ENCODE results near the gene STK17B. TPM values are rescaled to one million over a fixed set of nuclear protein-coding genes. Genes with fewer than 3 reads are reported as not detected.
A peak's percentile ranks its signal among the peaks of the same experiment; 100 is the strongest.

Gene STK17B
- total RNA-seq (2014; rRNA removed) (21.3 and 22.1 TPM in 2 replicates), Bru-seq, nascent RNA (percentile 90 among the genes with signal in this experiment), BruChase-seq, experiment 1, labeled RNA remaining after a 6-hour chase (percentile 84 among the genes with signal in this experiment), BruChase-seq, experiment 2, labeled RNA remaining after a 2-hour chase (percentile 85 among the genes with signal in this experiment)
- long read RNA-seq, full-length matches to known transcripts, result 5 of 16 reads
- long read RNA-seq, partial matches to known transcripts, result 0 of 16 reads
- long read RNA-seq, other reads (novel, unspliced or antisense), result 11 of 16 reads

DNA sequence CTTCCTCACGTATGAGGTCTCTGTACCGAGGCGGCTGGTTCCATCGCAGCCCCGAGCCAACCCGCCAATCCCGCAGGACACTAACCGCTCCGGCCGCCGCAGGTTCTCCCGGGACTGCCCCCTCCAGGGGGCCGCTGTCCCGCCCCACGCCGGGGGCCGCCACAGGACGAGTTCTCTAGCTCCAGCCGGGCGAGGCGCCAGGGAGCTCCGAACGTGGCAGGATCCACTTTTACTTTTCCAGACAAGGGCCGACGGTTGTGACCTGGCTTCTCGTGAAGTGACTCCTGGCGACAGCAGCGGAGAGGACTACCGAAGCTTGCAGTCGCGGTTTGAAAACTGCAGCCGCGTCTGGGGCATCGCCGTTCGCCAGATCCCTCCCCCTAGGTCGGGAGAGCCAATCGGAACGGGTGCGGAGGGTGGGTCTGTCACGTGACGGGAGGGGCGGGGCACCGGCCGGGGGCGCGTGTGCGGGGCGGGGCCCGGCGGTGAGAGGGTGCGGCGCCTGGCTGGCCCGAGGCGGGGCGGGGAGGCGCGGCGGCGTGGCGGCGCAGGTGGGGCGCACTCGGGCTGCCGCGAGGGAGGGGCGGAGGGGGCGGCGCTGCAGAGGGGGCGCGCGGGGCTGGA lies at the start of gene STK17B:
STK17B (minus strand) TSS at position 331 of the 624 bp plus-strand sequence. CDS start 8,195 bp downstream, outside the sequence.
- peak within 1 kb of the TSS; percentile 71 for H2AFZ ChIP-seq (ENCODE audit: low read length)
- intact Hi-C loops (cut with micrococcal nuclease), result loop anchor here (1.0 to 2.0 kb wide), 4 partner anchors 28 to 123 kb away; no protein-coding TSS in a partner anchor
- peaks cover 48% of the 10 kb centered on the region for H3K79me2 ChIP-seq (ENCODE audit: low read length)
- H4K20me1 ChIP-seq (ENCODE audit: low read length), result peaks cover 41% of the 10 kb centered on the region
- TF ChIP-seq, protein P1, sequence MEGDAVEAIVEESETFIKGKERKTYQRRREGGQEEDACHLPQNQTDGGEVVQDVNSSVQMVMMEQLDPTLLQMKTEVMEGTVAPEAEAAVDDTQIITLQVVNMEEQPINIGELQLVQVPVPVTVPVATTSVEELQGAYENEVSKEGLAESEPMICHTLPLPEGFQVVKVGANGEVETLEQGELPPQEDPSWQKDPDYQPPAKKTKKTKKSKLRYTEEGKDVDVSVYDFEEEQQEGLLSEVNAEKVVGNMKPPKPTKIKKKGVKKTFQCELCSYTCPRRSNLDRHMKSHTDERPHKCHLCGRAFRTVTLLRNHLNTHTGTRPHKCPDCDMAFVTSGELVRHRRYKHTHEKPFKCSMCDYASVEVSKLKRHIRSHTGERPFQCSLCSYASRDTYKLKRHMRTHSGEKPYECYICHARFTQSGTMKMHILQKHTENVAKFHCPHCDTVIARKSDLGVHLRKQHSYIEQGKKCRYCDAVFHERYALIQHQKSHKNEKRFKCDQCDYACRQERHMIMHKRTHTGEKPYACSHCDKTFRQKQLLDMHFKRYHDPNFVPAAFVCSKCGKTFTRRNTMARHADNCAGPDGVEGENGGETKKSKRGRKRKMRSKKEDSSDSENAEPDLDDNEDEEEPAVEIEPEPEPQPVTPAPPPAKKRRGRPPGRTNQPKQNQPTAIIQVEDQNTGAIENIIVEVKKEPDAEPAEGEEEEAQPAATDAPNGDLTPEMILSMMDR (conservative IDR thresholded peaks at IDR 0.05; ENCODE audit: low read depth, low read length), result no peak
- TF ChIP-seq EZH2phosphoT487 (IDR thresholded peaks at IDR 0.05; ENCODE audit: borderline replicate concordance, low read length) (no peak), EZH2 (IDR thresholded peaks at IDR 0.05; ENCODE audit: low read length, unreplicated experiment) (no peak)
- no peaks in the 10 kb centered on the region for H3K36me3 ChIP-seq (ENCODE audit: low read depth, low read length)
- BruUV-seq (replicated peaks), result no TSS peak
- ChIA-PET CTCF (interaction anchor here (1.0 kb wide), 1 partner anchor 121 kb away, joined by 6 read pairs; no protein-coding TSS in a partner anchor), POLR2A (ENCODE audit: unreplicated experiment) (interaction anchor here (0.6 to 1.9 kb wide), 4 partner anchors 28 to 1811 kb away, joined by 3 to 10 read pairs (median 5); no protein-coding TSS in a partner anchor)
- H3K27ac ChIP-seq (ENCODE audit: low read length), result peak within 1 kb of the TSS; percentile 49
- no peaks in the 10 kb centered on the region for H3K9me3 ChIP-seq (ENCODE audit: low read length)
- no peaks in the 10 kb centered on the region for H3K9me2 ChIP-seq (replicated peaks; ENCODE audit: low read length)
- peaks cover 28% of the 10 kb centered on the region for H3K4me1 ChIP-seq (ENCODE audit: insufficient read depth, low read length)
- H3F3A ChIP-seq (ENCODE audit: low read length, unreplicated experiment), result no peaks in the 10 kb centered on the region
- H3K4me2 ChIP-seq (ENCODE audit: low read length), result peak within 1 kb of the TSS; percentile 90
- ATAC-seq (peak; percentile 73), DNase-seq (peak; percentile 96)
- peak within 1 kb of the TSS; percentile 96 for H3K4me3 ChIP-seq (ENCODE audit: low read length)
- H3K27me3 ChIP-seq (ENCODE audit: low read length), result no peaks in the 10 kb centered on the region
- H3K9ac ChIP-seq (ENCODE audit: low read length), result peak within 1 kb of the TSS; percentile 88

DNA sequence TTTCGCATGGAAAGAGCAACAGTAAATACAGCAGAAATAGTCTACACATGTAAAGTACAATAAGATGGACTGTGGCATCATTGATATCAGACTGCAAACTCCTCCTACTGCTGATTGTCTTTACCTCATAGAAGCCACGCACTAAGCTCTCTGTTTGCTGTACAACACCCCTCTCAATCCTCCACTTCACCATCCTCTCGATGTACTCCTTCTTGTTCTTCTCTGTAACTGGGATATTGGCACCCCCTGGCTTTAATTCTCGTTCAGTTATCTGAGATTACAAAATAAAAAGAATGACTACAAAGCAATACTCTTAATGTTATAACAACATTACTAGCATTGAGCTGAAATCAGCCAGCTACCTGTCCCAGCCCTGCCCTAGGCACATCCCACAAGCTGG lies 49.3 kb upstream of the STK17B start:
- H2AFZ ChIP-seq (ENCODE audit: low read length), result no peak overlapping the region
- no peaks in the 10 kb centered on the region for H3K36me3 ChIP-seq (ENCODE audit: low read depth, low read length)
- no peaks in the 10 kb centered on the region for H3F3A ChIP-seq (ENCODE audit: low read length, unreplicated experiment)
- BruUV-seq (replicated peaks), result no TSS peak
- no peaks in the 10 kb centered on the region for H3K9me2 ChIP-seq (replicated peaks; ENCODE audit: low read length)
- H3K4me1 ChIP-seq (ENCODE audit: insufficient read depth, low read length), result peaks cover 12% of the 10 kb centered on the region
- POLR2A ChIA-PET (ENCODE audit: unreplicated experiment), result interaction anchor here (0.7 kb wide), 1 partner anchor 17 kb away, joined by 5 read pairs; no protein-coding TSS in a partner anchor
- DNase-seq (no peak), ATAC-seq (no peak)
- no peak overlapping the region for H3K27ac ChIP-seq (ENCODE audit: low read length)
- no peaks in the 10 kb centered on the region for H4K20me1 ChIP-seq (ENCODE audit: low read length)
- intact Hi-C loops (cut with micrococcal nuclease), result loop anchor here (5.0 kb wide), 1 partner anchor 38 kb away; no protein-coding TSS in a partner anchor
- no peaks in the 10 kb centered on the region for H3K79me2 ChIP-seq (ENCODE audit: low read length)
- no peak overlapping the region for H3K9ac ChIP-seq (ENCODE audit: low read length)
- no peak overlapping the region for H3K4me2 ChIP-seq (ENCODE audit: low read length)
- TF ChIP-seq EZH2 (IDR thresholded peaks at IDR 0.05; ENCODE audit: low read length, unreplicated experiment) (no peak), EZH2phosphoT487 (IDR thresholded peaks at IDR 0.05; ENCODE audit: borderline replicate concordance, low read length) (no peak)
- TF ChIP-seq, protein P1 (conservative IDR thresholded peaks at IDR 0.05; ENCODE audit: low read depth, low read length), result no peak
- CTCF ChIA-PET, result no interaction called here
- no peaks in the 10 kb centered on the region for H3K9me3 ChIP-seq (ENCODE audit: low read length)
- no peaks in the 10 kb centered on the region for H3K27me3 ChIP-seq (ENCODE audit: low read length)
- H3K4me3 ChIP-seq (ENCODE audit: low read length), result no peak overlapping the region
